SK-N-SH (cell line): ENCODE measurements around the gene CYREN. TPM values are rescaled to one million over a fixed set of nuclear protein-coding genes. Genes with fewer than 3 reads are reported as not detected.
"Not testable (repeated sequence)": the region's sequence is repeated elsewhere in the genome, so short reads cannot be mapped to it uniquely, and the experiment has no call there.

Source experiments
- CTCF ChIA-PET: fragments of 300-600, 350-600 bp; formaldehyde crosslinking; extraction: SDS; loops from one replicate; lab custom pipeline; 2021; lab: Yijun Ruan, JAX
- POLR2A ChIA-PET: fragments of 350-600 bp; sonication (Branson Sonifier 250); formaldehyde crosslinking; extraction: SDS; loops from one replicate; lab custom pipeline; 2020; ENCODE audit warnings: antibody characterized with exemption, inconsistent platforms; lab: Yijun Ruan, JAX
- DNase-seq: peaks from one replicate; pipeline ENCODE4 v3.0.0; 2012
- H2AFZ ChIP-seq: fragments of 200-600 bp; sonication (generic); 2 replicates; pipeline ENCODE4 v1.8.1; 2016; ENCODE audit warnings: antibody characterized with exemption, mild to moderate bottlenecking, low read depth
- H3F3A ChIP-seq: fragments of 200-600 bp; sonication (generic); replicated peaks from 2 replicates; pipeline ENCODE3; 2016; ENCODE audit warnings: antibody characterized with exemption, mild to moderate bottlenecking; ENCODE audit not compliant: insufficient read depth
- H3K27ac ChIP-seq, 2 experiments: fragments of 200-500 bp in 1 of 2; fragments of 200-600 bp in 1 of 2; sonication (Bioruptor generic) in 1 of 2; sonication (generic), shearing (Covaris generic) in 1 of 2; 2 replicates each; pipeline versions ENCODE4 v1.5.1 to v1.6.1; 2014 to 2016; ENCODE audit warnings: low read depth in 2 of 2, inconsistent platforms in 1 of 2, low read length in 1 of 2, mild to moderate bottlenecking in 1 of 2, mixed read lengths in 1 of 2
- H3K27me3 ChIP-seq: fragments of 200-600 bp; sonication (generic), shearing (Covaris generic); 2 replicates; pipeline ENCODE4 v1.6.1; 2016; ENCODE audit warnings: mixed run types; ENCODE audit not compliant: insufficient read depth
- H3K36me3 ChIP-seq, 2 experiments: fragments of 200-500 bp in 1 of 2; fragments of 200-600 bp in 1 of 2; sonication (Bioruptor generic) in 1 of 2; sonication (generic) in 1 of 2; replicated peaks in 1 of 2; 2 replicates each; pipeline versions ENCODE3 to v1.5.1; 2014 to 2016; ENCODE audit warnings: low read length in 1 of 2, mild to moderate bottlenecking in 1 of 2; ENCODE audit not compliant: insufficient read depth in 2 of 2, control insufficient read depth in 1 of 2
- H3K4me1 ChIP-seq, 2 experiments: fragments of 200-500 bp in 1 of 2; fragments of 200-600 bp in 1 of 2; sonication (Bioruptor generic) in 1 of 2; sonication (generic), shearing (Covaris generic) in 1 of 2; 2 replicates each; pipeline versions ENCODE4 v1.5.1 to v1.6.1; 2014 to 2016; ENCODE audit warnings: low read depth in 1 of 2, low read length in 1 of 2, mixed run types in 1 of 2; ENCODE audit not compliant: insufficient read depth in 2 of 2, control insufficient read depth in 1 of 2
- H3K4me2 ChIP-seq: fragments of 200-600 bp; sonication (generic), shearing (Covaris generic); 2 replicates; pipeline ENCODE4 v1.6.1; 2017; ENCODE audit warnings: mixed run types
- H3K4me3 ChIP-seq, 2 experiments: fragments of 200-500 bp in 1 of 2; fragments of 200-600 bp in 1 of 2; sonication (Bioruptor generic) in 1 of 2; sonication (generic), shearing (Covaris generic) in 1 of 2; 2 replicates each; pipeline versions ENCODE4 v1.5.1 to v1.8.1; 2014 to 2016; ENCODE audit warnings: low read depth in 2 of 2, inconsistent platforms in 1 of 2, low read length in 1 of 2, mild to moderate bottlenecking in 1 of 2, mixed read lengths in 1 of 2, moderate library complexity in 1 of 2
- H3K79me2 ChIP-seq: fragments of 200-600 bp; sonication (generic); 2 replicates; pipeline ENCODE4 v1.8.1; 2017; ENCODE audit warnings: mild to moderate bottlenecking; ENCODE audit not compliant: insufficient read depth
- H3K9ac ChIP-seq: fragments of 200-600 bp; sonication (generic); 2 replicates; pipeline ENCODE4 v1.6.1; 2017; ENCODE audit warnings: mixed run types
- H3K9me2 ChIP-seq: fragments of 200-600 bp; sonication (generic); 2 replicates; pipeline ENCODE4 v1.6.1; 2017; ENCODE audit warnings: mixed run types
- H3K9me3 ChIP-seq: fragments of 200-600 bp; sonication (generic); 2 replicates; pipeline ENCODE4 v1.6.1; 2017; ENCODE audit warnings: mixed run types, mild to moderate bottlenecking, moderate library complexity
- H4K20me1 ChIP-seq: fragments of 200-600 bp; sonication (generic); 2 replicates; pipeline ENCODE4 v1.6.1; 2017; ENCODE audit warnings: mild to moderate bottlenecking, mixed run types; ENCODE audit not compliant: insufficient read depth
- EZH2phosphoT487 ChIP-seq: fragments of 200-600 bp; sonication (generic); IDR thresholded peaks from 2 replicates; pipeline ENCODE4 v1.6.1; 2017; ENCODE audit warnings: low read depth, mixed run types, mild to moderate bottlenecking, antibody characterized with exemption, moderate library complexity, borderline replicate concordance
- FOSL2 ChIP-seq: IDR thresholded peaks from 2 replicates; pipeline ENCODE4 v1.4.0; 2012; ENCODE audit warnings: low read depth, mild to moderate bottlenecking, moderate library complexity, borderline replicate concordance
- FOXJ3 ChIP-seq: sonication (generic); formaldehyde crosslinking; IDR thresholded peaks from 2 replicates; pipeline ENCODE4 v1.5.1; 2020; ENCODE audit warnings: mild to moderate bottlenecking, missing genetic modification reagents
- FOXM1 ChIP-seq: IDR thresholded peaks from 2 replicates; pipeline ENCODE4 v1.4.0; 2012; ENCODE audit warnings: low read depth, mild to moderate bottlenecking
- GABPA ChIP-seq: IDR thresholded peaks from 2 replicates; pipeline ENCODE4 v1.4.0; 2012; ENCODE audit warnings: low read depth, mild to moderate bottlenecking
- JUND ChIP-seq: IDR thresholded peaks from 2 replicates; pipeline ENCODE4 v1.4.0; 2012
- MEF2A ChIP-seq: IDR thresholded peaks from 2 replicates; pipeline ENCODE4 v1.4.0; 2012; ENCODE audit warnings: low read depth, borderline replicate concordance
- MXI1 ChIP-seq: IDR thresholded peaks from 2 replicates; pipeline ENCODE4 v1.6.1; 2012; ENCODE audit warnings: mild to moderate bottlenecking, low read depth, low read length, improper control_type of control experiment
- NFIC ChIP-seq: IDR thresholded peaks from 2 replicates; pipeline ENCODE4 v1.4.0; 2012; ENCODE audit warnings: borderline replicate concordance
- NRF1 ChIP-seq: IDR thresholded peaks from 2 replicates; pipeline ENCODE4 v1.6.1; 2012; ENCODE audit warnings: low read depth, mild to moderate bottlenecking, low read length
- RAD21 ChIP-seq: IDR thresholded peaks from 2 replicates; pipeline ENCODE4 v1.6.1; 2012; ENCODE audit warnings: mild to moderate bottlenecking, low read length
- RXRA ChIP-seq: IDR thresholded peaks from 2 replicates; pipeline ENCODE4 v1.4.0; 2012; ENCODE audit warnings: low read depth, mild to moderate bottlenecking, borderline replicate concordance
- SIN3A ChIP-seq: IDR thresholded peaks from 2 replicates; pipeline ENCODE4 v1.6.1; 2012; ENCODE audit warnings: low read depth, mild to moderate bottlenecking, low read length, moderate library complexity, borderline replicate concordance
- TAF1 ChIP-seq: IDR thresholded peaks from 2 replicates; pipeline ENCODE4 v1.6.1; 2012; ENCODE audit warnings: low read depth, mild to moderate bottlenecking, low read length, moderate library complexity, borderline replicate concordance
- TCF12 ChIP-seq: IDR thresholded peaks from 2 replicates; pipeline ENCODE4 v1.4.0; 2012
- TEAD4 ChIP-seq: IDR thresholded peaks from 2 replicates; pipeline ENCODE4 v1.4.0; 2012; ENCODE audit warnings: mild to moderate bottlenecking, borderline replicate concordance; ENCODE audit not compliant: insufficient read depth
- WGBS: methylation state at CpG from one replicate; pipeline ENCODE4 v1.1.6; 2017; ENCODE audit warnings: low lambda C conversion rate; 5-methylcytosine and 5-hydroxymethylcytosine counted together
- polyA plus RNA-seq, 3 experiments: library from polyadenylated mRNA; depleted of rRNA; stranded (reverse); fragments of >200 nt; gene quantifications; 2 replicates each; pipeline ENCODE4 v1.2.3, GENCODE V29; 2012
- TF ChIP-seq, protein P1 (sequence below): fragments of 200-600 bp; sonication (generic); IDR thresholded peaks from 2 replicates; pipeline ENCODE4 v1.6.1; 2017; ENCODE audit warnings: antibody characterized with exemption, mild to moderate bottlenecking, moderate library complexity
- TF ChIP-seq, protein P2 (sequence below): IDR thresholded peaks from 2 replicates; pipeline ENCODE4 v1.4.0; 2012; ENCODE audit warnings: low read depth
- TF ChIP-seq, protein P3 (sequence below): IDR thresholded peaks from 2 replicates; pipeline ENCODE4 v1.4.0; 2012; ENCODE audit warnings: low read depth, borderline replicate concordance
- TF ChIP-seq, protein P4 (sequence below): fragments of 150-350 bp; IDR thresholded peaks from 2 replicates; pipeline ENCODE4 v1.6.1; 2017; ENCODE audit warnings: antibody characterized with exemption, low read length, low read depth, borderline replicate concordance

CYREN gene
- polyA plus RNA-seq, 1 of the 3 experiments (the other 2 are of a cell fraction) = 53.4 TPM

DNA sequence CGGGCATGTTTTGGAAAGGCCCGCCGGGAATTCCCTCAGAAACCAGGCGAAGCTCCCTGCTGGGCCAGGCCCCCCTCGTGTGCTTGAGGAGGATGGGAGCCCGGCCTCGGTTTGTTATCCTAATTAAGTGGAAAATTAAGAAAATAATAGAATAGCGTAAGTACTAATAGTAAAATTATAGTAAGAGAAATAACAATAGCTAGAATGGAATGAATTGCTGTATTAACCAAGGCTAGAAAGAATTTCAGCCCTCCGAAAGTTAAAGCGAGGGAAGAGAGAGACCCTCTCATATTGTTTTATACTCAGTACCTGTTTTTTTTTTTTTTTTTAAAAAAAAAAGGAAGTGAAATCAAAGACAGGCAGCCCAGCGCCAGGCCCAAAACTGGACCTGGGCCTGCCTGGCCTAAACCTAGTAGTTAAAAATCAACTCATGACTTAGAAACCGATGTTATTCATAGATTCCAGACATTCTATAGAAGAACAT is 533 bp upstream of the CYREN start:
- H3K4me2 ChIP-seq = peak overlapping the region; percentile 98
- not testable (repeated sequence) for H4K20me1 ChIP-seq, H3K9me3 ChIP-seq, H3K9me2 ChIP-seq, H3K27me3 ChIP-seq, DNase-seq
- TF ChIP-seq JUND = 0 out of 2 replicates have a peak, but pooled peaks have one; percentile 9
- TF ChIP-seq FOXM1 = 0 out of 2 replicates have a peak, but pooled peaks have one; percentile 9
- TF ChIP-seq MEF2A = 0 out of 2 replicates have a peak, but pooled peaks have one; percentile 3
- TF ChIP-seq, protein P1, sequence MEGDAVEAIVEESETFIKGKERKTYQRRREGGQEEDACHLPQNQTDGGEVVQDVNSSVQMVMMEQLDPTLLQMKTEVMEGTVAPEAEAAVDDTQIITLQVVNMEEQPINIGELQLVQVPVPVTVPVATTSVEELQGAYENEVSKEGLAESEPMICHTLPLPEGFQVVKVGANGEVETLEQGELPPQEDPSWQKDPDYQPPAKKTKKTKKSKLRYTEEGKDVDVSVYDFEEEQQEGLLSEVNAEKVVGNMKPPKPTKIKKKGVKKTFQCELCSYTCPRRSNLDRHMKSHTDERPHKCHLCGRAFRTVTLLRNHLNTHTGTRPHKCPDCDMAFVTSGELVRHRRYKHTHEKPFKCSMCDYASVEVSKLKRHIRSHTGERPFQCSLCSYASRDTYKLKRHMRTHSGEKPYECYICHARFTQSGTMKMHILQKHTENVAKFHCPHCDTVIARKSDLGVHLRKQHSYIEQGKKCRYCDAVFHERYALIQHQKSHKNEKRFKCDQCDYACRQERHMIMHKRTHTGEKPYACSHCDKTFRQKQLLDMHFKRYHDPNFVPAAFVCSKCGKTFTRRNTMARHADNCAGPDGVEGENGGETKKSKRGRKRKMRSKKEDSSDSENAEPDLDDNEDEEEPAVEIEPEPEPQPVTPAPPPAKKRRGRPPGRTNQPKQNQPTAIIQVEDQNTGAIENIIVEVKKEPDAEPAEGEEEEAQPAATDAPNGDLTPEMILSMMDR = peak; percentile 13; the same call in 1 of the 2 replicates
- peak overlapping the region; percentile 90 to 97 for H3K27ac ChIP-seq
- H3K36me3 ChIP-seq = peaks cover 23 to 27% of the 10 kb centered on the region in 2 experiments
- peak overlapping the region; percentile 89 to 97 for H3K4me3 ChIP-seq
- WGBS = 44% methylated on average over 12 of the region's 12 CpGs
- peak overlapping the region; percentile 100 for H2AFZ ChIP-seq
- H3F3A ChIP-seq = peaks cover 13% of the 10 kb centered on the region
- peak overlapping the region; percentile 89 for H3K9ac ChIP-seq
- POLR2A ChIA-PET = interaction anchor here (0.5 to 1.5 kb wide), 5 partner anchors 31 to 184 kb away, joined by 3 to 6 read pairs (median 3); partner anchors contain the start of genes AGBL3 and WDR91
- peaks cover 30% of the 10 kb centered on the region for H3K79me2 ChIP-seq
- CTCF ChIA-PET = interaction anchor here (0.7 to 3.4 kb wide), 28 partner anchors 9 to 538 kb away, joined by 3 to 36 read pairs (median 4); partner anchors contain the start of genes AGBL3, BPGM and TMEM140
- peaks cover 3 to 24% of the 10 kb centered on the region in 2 experiments; a peak in 3 of 4 replicates for H3K4me1 ChIP-seq

DNA sequence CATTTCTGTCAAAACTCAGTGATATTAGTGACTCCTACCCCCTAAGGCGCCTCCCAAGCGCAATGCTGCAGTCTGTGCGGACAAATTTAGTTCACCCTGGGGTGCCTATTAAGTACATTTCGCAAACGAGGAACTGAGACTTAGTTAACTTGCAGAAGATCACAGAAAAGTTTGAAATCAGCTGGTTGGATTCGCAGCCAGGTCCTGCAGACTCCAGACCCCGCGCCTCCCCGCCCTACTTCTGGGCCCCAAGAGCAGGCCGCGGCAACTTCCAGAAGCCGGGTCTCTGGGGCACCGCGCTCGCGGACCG is 588 bp downstream of the CYREN start:
- Histone ChIP-seq H4K20me1 (no peaks in the 10 kb centered on the region), H2AFZ (peak overlapping the region; percentile 87), H3K79me2 (peaks cover 30% of the 10 kb centered on the region), H3K9me2 (no peaks in the 10 kb centered on the region), H3K4me3 (peak overlapping the region; percentile 89 to 97), H3K4me2 (peak overlapping the region; percentile 98), H3F3A (peaks cover 13% of the 10 kb centered on the region), H3K9me3 (no peaks in the 10 kb centered on the region), H3K27ac (peak overlapping the region; percentile 90 to 97), H3K9ac (peak overlapping the region; percentile 89), H3K27me3 (no peaks in the 10 kb centered on the region), H3K36me3 (peaks cover 31 to 38% of the 10 kb centered on the region in 2 experiments), H3K4me1 (peaks cover 3 to 24% of the 10 kb centered on the region in 2 experiments; a peak in 3 of 4 replicates)
- DNase-seq = no peak
- POLR2A ChIA-PET = interaction anchor here (0.6 to 1.5 kb wide), 2 partner anchors 183 to 407 kb away, joined by 3 to 6 read pairs; partner anchors contain the start of gene AGBL3
- 5% methylated on average over 15 of the region's 17 CpGs for WGBS
- CTCF ChIA-PET = interaction anchor here (0.8 to 3.4 kb wide), 13 partner anchors 11 to 535 kb away, joined by 3 to 36 read pairs (median 4); no protein-coding TSS in a partner anchor
- TF ChIP-seq RXRA (no peak), TCF12 (no peak), FOSL2 (no peak), TAF1 (no peak), FOXJ3 (CRISPR knock-in tag) (no peak), GABPA (no peak), MXI1 (no peak), TEAD4 (no peak), MEF2A (no peak), NRF1 (no peak), RAD21 (no peak), EZH2phosphoT487 (no peak), NFIC (no peak), SIN3A (no peak)
- TF ChIP-seq, protein P2, sequence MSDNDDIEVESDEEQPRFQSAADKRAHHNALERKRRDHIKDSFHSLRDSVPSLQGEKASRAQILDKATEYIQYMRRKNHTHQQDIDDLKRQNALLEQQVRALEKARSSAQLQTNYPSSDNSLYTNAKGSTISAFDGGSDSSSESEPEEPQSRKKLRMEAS = no peak
- TF ChIP-seq, protein P1 = no peak
- TF ChIP-seq, protein P3, sequence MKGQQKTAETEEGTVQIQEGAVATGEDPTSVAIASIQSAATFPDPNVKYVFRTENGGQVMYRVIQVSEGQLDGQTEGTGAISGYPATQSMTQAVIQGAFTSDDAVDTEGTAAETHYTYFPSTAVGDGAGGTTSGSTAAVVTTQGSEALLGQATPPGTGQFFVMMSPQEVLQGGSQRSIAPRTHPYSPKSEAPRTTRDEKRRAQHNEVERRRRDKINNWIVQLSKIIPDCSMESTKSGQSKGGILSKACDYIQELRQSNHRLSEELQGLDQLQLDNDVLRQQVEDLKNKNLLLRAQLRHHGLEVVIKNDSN = no peak
- TF ChIP-seq, protein P4, sequence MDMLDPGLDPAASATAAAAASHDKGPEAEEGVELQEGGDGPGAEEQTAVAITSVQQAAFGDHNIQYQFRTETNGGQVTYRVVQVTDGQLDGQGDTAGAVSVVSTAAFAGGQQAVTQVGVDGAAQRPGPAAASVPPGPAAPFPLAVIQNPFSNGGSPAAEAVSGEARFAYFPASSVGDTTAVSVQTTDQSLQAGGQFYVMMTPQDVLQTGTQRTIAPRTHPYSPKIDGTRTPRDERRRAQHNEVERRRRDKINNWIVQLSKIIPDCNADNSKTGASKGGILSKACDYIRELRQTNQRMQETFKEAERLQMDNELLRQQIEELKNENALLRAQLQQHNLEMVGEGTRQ = no peak
